Measurements from ENCODE around the gene ZNF232.
"Not testable (repeated sequence)": the region's sequence is repeated elsewhere in the genome, so short reads cannot be mapped to it uniquely, and the experiment has no call there.

ZNF232 gene

GRCh38 chr17:5111402-5112204, at the start of gene ZNF232:
ZNF232 (minus strand) TSS chr17:5111878; CDS start chr17:5111822, 56 bp downstream.
- peak; percentile 96 for DNase-seq (ENCODE audit: low spot score)

GRCh38 chr17:5160702-5161101, 49.0 kb upstream of the ZNF232 start:
- not testable (repeated sequence) for DNase-seq (ENCODE audit: low spot score)

GRCh38 chr17:5146122-5146521, 34.4 kb upstream of the ZNF232 start:
- not testable (repeated sequence) for DNase-seq (ENCODE audit: low spot score)

GRCh38 chr17:5142877-5143276, 31.2 kb upstream of the ZNF232 start:
- not testable (repeated sequence) for DNase-seq (ENCODE audit: low spot score)

- no peak for DNase-seq (ENCODE audit: low spot score)
These were observed 27.7 kb upstream of the ZNF232 start for GRCh38 chr17:5139458-5139732.

GRCh38 chr17:5138616-5139457, 27.2 kb upstream of the ZNF232 start:
- no peak for DNase-seq (ENCODE audit: low spot score)

- DNase-seq (ENCODE audit: low spot score): not testable (repeated sequence)
These were observed 26.5 kb upstream of the ZNF232 start for GRCh38 chr17:5138198-5138544.

- not testable (repeated sequence) for DNase-seq (ENCODE audit: low spot score)
These were observed 26.0 kb upstream of the ZNF232 start for GRCh38 chr17:5137511-5138197.

- not testable (repeated sequence) for DNase-seq (ENCODE audit: low spot score)
These were observed 25.1 kb upstream of the ZNF232 start for GRCh38 chr17:5136580-5137412.

- DNase-seq (ENCODE audit: low spot score): no peak
These were observed 24.3 kb upstream of the ZNF232 start for GRCh38 chr17:5135726-5136579.

GRCh38 chr17:5135131-5135712, 23.5 kb upstream of the ZNF232 start:
- DNase-seq (ENCODE audit: low spot score): not testable (repeated sequence)

GRCh38 chr17:5134571-5134970, 22.9 kb upstream of the ZNF232 start:
- not testable (repeated sequence) for DNase-seq (ENCODE audit: low spot score)

GRCh38 chr17:5133961-5134360, 22.3 kb upstream of the ZNF232 start:
- not testable (repeated sequence) for DNase-seq (ENCODE audit: low spot score)

GRCh38 chr17:5133311-5133710, 21.6 kb upstream of the ZNF232 start:
- no peak for DNase-seq (ENCODE audit: low spot score)

- not testable (repeated sequence) for DNase-seq (ENCODE audit: low spot score)
These were observed 21.0 kb upstream of the ZNF232 start for GRCh38 chr17:5132503-5133225.

- DNase-seq (ENCODE audit: low spot score): not testable (repeated sequence)
These were observed 20.3 kb upstream of the ZNF232 start for GRCh38 chr17:5131799-5132502.

- no peak for DNase-seq (ENCODE audit: low spot score)
These were observed 19.6 kb upstream of the ZNF232 start for GRCh38 chr17:5131146-5131715.

- DNase-seq (ENCODE audit: low spot score): not testable (repeated sequence)
These were observed 19.0 kb upstream of the ZNF232 start for GRCh38 chr17:5130687-5131086.

GRCh38 chr17:5130261-5130660, 18.6 kb upstream of the ZNF232 start:
- DNase-seq (ENCODE audit: low spot score): not testable (repeated sequence)

All from HuH-7.5 (cell line).